ENCODE data around the gene ARRB1.
A peak's percentile ranks its signal among the peaks of the same experiment; 100 is the strongest.
"Not testable (repeated sequence)": the region's sequence is repeated elsewhere in the genome, so short reads cannot be mapped to it uniquely, and the experiment has no call there.

The ARRB1 gene

DNA sequence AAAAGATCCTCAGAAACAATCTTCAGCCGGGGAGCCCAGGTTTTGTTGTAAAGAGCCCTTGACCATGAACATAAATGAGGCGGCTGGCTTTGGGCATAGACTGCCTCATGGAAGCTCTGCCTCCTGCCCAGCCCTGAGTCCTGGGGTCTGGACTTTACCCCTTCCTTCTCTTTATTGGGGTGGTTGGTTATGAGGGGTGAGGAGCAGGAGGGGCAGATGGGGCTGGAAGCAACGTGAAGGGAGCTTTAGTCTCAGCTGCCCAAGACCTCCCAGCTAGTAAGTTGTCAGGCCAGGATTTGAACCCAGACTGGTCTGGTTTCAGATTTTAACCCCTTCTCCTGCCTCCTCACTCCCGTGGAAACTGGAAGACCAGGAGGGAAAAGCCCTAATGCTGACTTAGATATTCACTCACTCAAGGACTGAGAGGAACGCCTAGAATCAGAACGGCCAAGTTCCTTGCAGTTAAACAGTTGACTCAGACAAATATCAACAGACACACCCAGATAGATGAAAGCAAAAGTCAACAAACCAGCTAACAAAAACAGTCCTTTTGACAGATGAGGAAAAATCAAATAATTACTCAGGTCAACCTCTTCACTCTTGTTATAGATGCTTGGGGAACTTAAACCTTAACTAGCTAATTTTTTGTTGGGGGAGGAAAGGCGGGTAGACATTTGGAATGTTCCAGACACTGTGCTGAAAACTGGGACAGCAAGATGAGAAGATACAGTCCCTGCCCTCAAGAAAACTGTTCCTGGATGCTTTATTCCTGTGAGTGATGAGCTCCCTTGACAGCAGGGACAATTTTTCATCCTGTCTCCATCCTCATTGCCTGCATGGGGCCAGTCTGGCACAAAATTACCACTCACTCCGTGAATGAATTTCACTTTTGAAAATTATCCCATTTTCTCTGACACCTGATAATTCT is 20.8 kb upstream of the ARRB1 start:
- no peak for DNase-seq (ENCODE audit: low spot score)
- FAIRE-seq = no peak

DNA sequence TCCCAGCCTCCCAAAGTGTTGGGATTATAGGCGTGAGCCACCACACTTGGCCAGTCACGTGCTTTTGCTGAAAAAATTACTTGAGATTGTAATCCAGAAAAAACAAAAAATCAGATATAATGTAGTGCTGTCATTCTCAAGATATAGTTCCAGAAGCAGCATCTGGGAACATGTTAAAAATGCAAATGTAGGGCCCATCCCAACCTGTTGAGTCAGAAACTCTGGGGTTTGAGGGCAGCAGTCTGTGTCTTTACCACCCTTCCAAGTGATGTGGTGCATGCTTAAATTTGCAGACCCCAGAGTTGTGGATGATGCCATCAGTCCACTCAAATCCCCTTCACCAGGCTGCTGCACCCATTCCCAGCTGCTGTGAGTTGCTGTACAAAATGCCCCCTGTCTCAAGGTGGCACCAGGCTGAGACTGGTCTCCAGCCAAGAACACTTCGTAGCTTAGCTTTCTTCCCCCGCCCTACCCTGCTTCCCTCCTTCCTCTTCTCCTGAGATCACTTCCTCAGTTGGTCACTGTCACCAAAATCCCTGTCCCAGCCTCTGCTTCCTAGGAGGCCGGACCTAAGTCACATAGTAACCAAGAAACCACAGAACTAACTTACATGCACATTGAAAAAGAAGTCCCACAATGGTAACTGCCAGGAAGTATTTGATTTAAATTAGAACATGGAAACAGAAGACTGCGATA is 18.2 kb upstream of the ARRB1 start:
- DNase-seq (ENCODE audit: low spot score) (no peak), FAIRE-seq (no peak)

DNA sequence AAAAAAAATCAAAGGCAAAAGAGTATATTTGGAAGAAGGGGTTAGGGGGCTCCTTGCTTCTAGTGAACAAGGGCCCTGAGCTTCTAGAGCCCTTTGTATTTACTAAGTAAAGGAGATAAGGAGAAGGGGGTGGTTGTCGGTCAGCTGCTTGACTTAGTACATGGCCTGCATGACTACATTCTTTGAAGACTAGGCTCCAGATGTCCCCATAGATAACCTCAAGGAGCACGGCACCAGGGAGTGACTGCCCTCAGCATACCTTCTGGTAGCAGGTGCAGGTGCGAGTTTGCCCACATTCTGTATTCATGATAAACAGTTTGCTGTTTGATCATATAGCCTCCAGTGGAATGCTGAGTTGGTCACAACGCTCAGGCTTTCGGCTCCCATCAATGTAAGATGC is 15.4 kb upstream of the ARRB1 start:
- not testable (repeated sequence) for FAIRE-seq

DNA sequence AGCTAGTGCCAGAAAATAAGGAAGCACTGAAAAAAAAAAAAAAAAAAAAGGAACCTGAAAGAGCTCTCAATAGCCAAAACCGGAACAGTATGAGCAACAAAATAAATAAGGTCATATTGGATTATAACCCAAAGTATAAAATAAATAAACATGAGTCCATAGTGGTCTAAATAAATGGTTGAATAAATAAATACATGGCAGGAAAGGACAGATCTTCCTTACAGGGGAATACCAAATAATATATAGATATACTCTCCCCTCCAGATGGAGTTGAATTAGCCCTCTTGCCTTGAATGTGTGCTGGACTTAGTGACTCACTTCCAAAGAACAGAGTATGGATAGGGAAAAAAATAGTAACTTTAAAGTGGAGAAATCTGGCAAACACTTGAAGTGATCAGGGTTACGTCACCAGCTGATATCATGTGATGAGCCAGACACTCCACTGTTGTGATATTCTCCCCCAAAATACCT is 14.3 kb upstream of the ARRB1 start:
- no peak for FAIRE-seq
- no peak for DNase-seq (ENCODE audit: low spot score)

More for the DNA sequence above, 15.4 kb upstream of the ARRB1 start:
- not testable (repeated sequence) for DNase-seq (ENCODE audit: low spot score)

DNA sequence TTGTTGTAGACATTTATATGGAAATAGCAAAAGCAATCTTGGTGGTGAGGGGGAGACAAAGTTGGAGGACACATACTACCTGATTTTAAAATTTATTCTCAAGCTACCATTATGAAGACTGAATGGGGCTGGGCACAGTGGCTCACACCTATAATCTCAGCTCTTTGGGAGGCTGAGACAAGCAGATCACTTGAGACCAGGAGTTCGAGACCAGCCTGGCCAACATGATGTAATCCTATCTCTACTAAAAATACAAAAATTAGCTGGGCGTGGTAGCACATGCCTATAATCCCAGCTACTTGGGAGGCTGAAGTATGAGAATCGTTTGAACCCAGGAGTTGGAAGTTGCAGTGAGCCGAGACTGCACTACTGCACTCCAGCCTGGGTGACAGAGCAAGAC is 10.8 kb upstream of the ARRB1 start:
- not testable (repeated sequence) for DNase-seq (ENCODE audit: low spot score); FAIRE-seq

DNA sequence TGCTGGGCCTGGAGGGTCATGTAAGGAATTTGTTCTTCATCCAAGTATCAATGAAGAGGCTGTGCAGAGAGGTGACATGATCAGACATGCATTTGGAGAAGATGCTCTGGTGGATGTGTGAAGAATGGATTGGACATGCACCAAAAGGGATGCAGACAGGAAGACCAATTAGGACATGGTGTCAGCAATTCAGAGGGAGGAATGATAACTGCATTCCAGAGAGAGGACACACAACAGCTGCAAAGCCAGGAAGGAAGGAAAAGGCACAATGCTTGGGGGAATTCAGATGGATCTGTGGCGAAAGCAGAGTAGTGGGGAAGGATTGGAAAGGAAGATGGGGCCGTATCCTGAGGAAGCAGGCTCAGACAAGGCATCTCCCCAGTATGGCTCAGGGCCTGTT is 5.2 kb upstream of the ARRB1 start:
- FAIRE-seq (no peak), DNase-seq (ENCODE audit: low spot score) (no peak)

DNA sequence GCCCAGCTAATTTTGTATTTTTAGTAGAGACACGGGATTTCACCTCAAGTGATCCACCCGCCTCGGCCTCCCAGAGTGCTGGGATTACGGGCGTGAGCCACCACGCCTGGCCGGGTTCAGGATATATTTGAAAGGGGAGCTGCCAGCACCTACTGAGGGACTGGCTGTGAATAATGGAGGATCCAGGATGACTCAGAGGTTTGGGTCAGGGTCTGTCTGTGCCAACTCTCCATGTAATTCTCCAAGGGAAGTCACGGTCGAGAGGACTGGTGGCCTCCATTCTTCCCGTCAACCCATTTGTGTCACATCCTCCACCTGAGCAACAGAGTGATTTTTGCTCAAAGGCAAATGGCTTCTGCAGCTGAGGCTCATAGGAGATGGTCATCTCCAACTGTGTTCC is 3.6 kb upstream of the ARRB1 start:
- DNase-seq (ENCODE audit: low spot score) (no peak), FAIRE-seq (no peak)

DNA sequence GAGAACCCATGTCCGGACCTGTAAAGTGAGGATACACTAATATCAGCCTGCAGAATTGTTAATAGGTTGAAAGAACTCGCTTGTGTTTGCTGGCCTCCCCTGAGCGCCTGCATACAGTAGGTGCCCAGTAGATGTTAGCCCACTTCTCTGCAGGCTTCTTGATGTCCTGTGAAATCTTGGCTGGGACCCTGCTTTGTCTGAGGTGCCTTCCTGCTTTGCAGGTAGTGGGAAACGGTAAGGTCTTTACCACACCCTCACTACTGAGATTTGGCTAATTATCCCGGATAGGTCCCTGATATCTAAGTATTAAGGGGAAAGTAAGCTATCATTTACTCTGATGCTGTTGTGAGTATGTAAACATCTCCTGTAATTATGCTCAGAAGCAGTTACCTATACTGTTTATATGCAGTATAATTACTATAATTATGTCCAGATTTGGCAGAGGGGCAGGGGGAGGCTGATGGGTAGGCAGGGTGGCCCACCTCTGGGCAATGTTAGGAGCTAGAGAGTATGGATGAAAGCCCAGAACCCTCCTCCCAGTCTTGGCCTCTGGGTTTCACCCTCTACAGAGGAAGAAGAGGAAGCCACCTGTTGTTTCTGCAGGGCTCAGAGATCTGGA is 1.2 kb upstream of the ARRB1 start:
- DNase-seq (ENCODE audit: low spot score) = no peak
- FAIRE-seq = no peak

DNA sequence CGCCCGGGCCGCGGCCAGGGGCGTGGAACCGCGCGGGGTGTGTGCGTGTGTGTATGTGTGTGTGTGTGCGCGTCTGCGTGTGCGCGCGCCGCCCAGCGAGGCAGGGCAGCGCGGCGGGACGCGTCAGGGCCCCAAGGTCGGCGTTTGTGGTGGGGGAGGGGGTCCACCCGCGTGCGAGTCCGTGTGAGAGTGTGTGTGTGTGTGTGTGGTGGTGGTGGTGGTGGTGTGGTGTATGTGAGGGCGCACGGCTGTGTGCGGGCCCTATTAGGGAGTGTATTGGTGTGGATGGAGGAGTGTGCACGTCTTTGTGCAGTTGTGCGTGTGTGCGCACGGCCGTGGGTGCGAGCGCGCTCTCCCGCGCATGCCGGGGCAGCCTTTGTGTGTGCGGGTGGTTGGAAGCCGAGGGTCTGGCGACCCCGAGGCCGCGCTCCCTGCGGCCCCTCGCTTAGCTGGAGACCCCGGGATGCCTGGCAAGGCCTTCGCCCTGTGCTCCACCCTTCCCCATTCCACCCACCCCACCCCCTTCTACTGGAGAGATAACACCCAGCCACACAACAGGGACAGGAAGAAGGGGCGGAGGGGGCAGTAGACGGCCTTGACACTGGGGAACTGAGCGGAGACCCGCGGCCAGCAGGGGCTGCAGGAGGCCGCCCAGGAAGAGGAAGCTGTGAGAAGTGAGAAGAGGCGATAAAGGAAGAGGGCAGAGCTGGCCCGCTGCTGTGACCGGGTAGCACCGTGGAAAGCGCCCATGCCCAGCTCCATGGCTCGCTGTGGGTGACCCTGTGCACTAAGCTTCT is 528 bp upstream of the ARRB1 start:
- no peak for FAIRE-seq
- peak; percentile 39 for DNase-seq (ENCODE audit: low spot score)

DNA sequence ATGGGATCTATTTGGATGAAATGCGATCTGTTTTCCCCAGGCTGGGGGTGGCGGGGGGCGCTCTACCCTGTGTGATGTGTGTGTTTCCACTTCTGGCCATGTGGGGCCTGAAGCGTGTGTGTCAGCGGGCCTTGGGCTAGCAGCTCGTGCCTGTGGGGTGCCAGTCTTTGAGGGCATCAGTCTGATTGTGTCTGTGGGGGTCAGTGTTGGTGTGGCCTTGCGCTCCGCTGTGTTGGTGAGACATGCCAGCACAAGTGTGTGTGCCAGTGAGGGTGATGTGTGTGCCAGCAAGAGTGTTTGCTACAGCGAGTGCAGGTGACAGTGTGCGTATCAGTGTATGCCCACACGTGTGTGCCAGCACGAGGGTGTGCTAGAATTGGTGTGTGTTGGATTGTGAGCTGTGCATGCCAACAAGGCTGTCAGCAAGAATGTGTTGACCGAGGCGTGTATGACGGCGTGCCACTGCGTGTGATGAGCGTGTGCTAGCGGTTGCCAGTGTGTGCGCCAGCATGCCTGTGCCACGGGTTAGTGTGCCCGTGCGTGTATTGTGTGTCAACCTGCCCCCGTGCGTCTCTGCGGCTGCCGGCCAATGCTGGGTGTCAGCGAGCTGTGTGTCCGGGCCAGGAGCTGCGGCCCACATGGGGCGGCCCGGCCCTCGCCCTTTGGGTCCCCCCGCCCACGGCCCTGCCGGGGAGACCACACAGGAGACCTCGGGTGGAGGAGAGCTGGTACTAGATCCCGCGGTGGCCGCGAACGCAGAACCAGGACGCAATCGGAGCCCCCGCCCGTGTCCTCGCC is 519 bp downstream of the ARRB1 start:
- peak; percentile 79 for FAIRE-seq
- peak; percentile 39 for DNase-seq (ENCODE audit: low spot score)

DNA sequence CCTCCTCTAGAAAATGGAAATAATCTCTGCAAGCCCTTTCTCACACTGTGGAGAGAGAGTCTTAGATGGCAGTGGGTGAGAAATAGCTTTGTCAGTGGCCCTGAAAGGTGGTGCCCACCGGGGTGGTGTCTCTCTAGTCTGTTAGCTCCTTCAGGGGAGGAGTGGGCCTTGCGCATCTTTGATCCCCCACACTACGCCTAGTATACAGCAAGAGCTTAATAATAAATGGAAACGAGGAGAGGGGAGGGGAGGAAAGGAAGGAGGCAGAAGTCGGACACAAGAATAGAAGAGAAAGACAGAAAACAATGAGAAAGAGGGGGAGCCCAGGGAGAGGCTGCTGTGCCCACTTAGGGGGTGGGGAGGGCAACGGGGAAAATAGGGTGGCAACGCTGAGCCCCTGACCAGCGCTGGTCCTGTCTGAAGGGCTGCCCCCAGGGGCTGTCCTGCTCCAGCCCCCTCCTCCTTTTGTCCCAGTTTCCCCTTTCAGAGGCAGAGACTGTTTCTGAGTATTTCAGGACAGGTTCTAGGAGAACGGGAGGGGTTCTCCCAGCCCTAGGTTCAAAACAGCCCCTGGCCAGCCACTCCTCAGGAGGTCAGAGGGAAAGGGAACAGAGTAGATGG is 1.2 kb downstream of the ARRB1 start:
- DNase-seq (ENCODE audit: low spot score) (no peak), FAIRE-seq (no peak)

DNA sequence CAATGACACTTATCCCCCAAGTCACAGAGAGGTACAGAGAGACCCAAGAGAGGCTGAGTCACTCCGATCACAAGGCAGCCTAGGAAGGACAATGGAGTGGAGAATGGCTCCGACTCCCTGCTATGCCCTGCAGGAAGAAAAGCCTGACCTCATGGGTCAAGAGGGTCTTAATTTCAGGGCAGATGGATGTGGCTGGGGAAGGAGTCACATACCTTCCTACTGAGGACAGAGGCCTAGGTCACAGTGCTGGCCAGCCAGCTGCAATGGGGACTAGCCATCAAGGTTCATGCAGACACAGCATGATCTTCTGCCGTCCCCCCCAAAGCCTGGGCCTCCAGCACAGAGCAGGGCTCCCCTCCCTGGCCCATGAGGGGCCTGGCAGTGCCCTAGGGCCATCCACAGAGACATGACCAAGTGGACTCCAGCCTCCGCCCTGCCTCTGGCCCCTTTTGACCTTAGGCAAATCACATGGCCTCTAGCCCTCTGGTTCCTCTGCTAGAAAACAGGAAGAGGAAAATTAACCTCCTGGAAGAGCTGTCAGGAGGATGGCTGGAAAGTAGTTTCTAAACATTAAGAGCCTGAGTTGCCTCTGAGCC is 1.8 kb downstream of the ARRB1 start:
- FAIRE-seq (no peak), DNase-seq (ENCODE audit: low spot score) (no peak)

DNA sequence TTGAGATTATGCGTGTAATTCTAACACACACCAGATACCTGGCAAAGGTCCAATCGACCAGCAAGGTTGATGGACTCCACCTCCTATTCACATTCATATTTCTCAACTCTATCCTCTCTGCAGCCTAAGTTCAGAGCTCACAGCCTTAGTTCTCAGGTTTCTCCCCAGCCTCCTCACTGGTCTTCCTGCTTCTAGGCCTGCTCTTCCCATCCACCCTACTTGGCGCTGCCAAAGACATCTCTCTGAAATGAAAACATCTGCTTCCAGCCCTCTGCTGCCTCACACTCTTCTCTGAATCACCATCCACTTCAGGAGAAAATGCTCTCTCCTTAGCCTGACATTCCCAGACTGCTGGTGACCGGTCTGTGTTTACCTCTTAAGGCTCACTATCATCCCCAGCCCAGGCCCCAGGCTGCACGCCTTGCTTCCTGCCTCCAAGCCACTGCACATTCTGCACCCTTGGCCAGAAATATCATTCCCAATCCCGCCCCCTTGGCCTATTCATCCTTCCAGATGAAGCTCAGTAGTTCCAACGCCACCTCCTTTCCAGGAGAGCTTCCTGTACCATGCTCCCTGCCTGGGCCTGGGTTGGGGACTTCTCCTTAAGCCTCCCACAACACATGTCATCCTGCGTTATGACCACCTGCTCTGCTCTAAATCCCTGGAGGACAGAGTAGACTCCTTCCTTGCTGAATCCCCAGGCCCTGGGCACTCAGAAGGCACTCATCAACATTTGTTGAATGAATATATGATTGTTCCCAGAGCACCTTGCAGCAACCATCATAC is 3.5 kb downstream of the ARRB1 start:
- no peak for DNase-seq (ENCODE audit: low spot score)
- FAIRE-seq = no peak

DNA sequence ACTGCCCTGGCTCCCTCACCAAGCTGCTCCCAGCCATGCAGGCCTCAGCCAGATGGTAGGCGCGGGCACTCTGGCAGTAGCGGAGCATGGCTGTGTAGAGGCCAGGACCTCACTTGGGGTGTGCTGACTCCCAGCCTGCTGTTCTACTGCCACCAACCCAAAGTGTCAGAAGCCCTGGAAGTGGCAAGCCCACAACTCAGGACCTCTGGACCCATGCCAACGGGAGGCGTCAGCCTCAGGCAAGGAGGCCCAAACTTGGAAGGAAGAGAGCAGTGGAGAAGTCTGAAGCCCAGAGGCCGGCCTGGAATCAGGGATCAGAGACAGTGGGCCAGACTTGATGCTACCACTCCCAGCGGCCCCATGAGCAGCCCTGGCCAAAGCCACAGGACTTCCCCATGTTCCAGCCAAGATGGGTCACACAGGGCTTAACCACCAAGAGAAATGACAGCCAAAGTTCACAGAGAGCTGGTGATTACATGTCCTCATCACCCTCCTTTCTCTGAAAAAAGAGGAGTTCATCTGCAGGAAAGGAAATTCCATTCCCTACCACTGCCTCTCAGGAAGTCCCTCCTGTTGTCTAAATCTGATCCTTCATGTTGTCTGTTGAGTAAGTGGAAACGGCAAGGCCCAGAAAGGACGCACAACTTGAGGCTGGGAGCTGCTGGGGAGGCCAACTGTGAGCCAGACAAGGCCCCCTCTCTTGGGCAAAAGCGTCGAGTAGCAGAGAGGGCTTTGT is 4.4 kb downstream of the ARRB1 start:
- no peak for DNase-seq (ENCODE audit: low spot score)
- FAIRE-seq = no peak

DNA sequence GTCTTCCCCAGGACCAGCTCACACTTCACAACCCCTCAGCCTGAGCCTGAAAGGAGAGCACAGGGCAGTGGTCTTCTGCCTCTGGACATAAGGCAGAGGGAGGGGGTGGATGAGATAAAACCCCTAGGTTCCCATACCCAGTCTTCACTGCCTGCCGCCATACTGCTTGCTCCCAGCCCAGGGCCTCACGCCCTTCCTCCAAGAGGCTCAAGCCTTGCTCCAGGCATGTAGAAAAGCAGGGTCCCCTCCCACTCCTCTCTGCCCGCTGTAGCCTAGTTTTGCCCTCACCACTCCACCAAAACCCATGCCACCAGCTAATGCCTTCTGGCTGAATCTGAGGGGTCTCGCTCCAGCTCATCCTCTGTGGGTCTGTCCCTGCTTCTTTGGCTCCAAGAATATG is 5.2 kb downstream of the ARRB1 start:
- DNase-seq (ENCODE audit: low spot score) (no peak), FAIRE-seq (no peak)

DNA sequence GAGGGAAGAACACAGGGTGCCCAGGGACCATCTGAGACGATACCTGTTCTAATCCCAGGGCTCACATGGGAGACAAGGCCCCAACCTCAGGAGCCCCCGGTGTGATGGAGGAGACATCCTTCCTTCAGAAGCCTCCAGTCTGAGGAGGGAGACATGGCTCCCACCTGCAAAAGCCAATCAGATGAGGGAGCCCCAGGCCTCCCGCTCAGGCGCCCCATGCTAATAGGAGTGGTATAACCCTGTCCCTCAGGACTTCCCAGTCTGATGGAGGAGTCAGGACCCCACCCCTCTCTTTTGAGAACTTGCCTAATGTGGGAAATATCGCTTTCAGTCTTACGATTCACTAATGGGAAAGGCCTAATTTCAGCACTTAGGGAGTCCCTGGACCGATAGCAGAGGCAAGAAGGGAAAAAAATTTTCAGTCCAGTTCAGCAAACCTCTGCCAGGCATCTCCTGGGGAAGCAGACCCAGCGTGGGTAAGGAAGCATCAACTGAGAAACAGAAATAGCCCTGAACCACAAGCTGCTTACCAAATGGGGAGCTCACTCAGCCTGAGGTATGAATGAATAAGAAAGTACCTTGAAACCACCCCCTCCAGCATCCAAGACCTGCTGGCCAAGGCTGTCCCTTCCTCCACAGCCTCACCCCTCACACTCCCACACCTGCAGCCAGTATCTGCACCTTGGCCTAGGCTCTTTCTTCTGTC is 5.9 kb downstream of the ARRB1 start:
- DNase-seq (ENCODE audit: low spot score) = no peak
- FAIRE-seq = no peak

DNA sequence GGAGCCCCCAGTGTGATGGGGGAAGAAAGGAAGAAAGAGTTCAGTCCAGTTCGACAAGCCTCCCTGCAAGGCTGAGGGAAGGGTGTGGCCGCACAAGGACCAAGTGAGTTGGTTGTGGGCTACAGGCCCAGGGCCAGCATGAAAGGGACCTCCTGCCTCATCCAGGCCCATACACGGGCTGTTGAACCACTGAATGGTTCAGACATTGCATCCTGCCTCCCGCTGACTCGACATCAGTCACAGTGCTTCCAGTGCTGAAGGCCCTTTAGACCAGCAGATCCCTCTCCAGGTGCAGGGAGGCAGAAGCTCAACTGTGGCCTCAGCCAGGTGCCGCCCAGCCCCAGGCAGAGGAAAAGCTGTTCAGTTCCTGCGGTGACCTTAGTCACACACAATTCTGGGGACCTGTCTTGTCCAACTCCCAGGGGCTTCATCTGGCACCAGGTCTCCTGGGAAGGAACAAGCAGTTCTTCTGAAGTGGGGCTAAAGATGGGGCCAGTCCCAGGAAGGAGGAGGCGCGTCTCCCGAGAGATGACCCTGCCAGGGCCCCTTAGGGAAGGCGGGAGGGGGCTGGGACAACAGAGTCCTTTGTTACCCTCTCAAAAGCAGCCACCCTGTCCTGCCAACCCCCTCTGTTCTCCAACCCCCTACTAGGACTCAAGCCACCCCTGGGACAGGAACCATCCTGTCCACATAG is 6.6 kb downstream of the ARRB1 start:
- FAIRE-seq (no peak), DNase-seq (ENCODE audit: low spot score) (no peak)
